ENCODE results near the gene PPP1R13B.

The PPP1R13B gene

GRCh38 chr14:103833711-103834110 is 13.7 kb downstream of the PPP1R13B start:
- no peak overlapping the region for H3K27ac ChIP-seq (ENCODE audit: low read depth, low read length)
- H3K9ac ChIP-seq (ENCODE audit: low read length): no peak overlapping the region
- H3K27me3 ChIP-seq (ENCODE audit: control insufficient read depth, insufficient read depth, low read length): no peaks in the 10 kb centered on the region
- peaks cover under 1% of the 10 kb centered on the region for H3K4me1 ChIP-seq (ENCODE audit: control insufficient read depth, insufficient read depth, low read length)
- H3K4me3 ChIP-seq (ENCODE audit: low read length): no peak overlapping the region
- no peaks in the 10 kb centered on the region for H3K36me3 ChIP-seq (ENCODE audit: control insufficient read depth, insufficient read depth, low read length)

- no peaks in the 10 kb centered on the region for H3K36me3 ChIP-seq (ENCODE audit: control insufficient read depth, insufficient read depth, low read length)
- no peak overlapping the region for H3K4me3 ChIP-seq (ENCODE audit: low read length)
- no peaks in the 10 kb centered on the region for H3K27me3 ChIP-seq (ENCODE audit: control insufficient read depth, insufficient read depth, low read length)
- no peak overlapping the region for H3K27ac ChIP-seq (ENCODE audit: low read depth, low read length)
- peaks cover 4% of the 10 kb centered on the region for H3K4me1 ChIP-seq (ENCODE audit: control insufficient read depth, insufficient read depth, low read length)
- H3K9ac ChIP-seq (ENCODE audit: low read length): no peak overlapping the region
Observed at GRCh38 chr14:103832046-103832445, 15.3 kb downstream of the PPP1R13B start.

GRCh38 chr14:103830511-103831270 is 16.7 kb downstream of the PPP1R13B start:
- H3K4me3 ChIP-seq (ENCODE audit: low read length): no peak overlapping the region
- H3K27me3 ChIP-seq (ENCODE audit: control insufficient read depth, insufficient read depth, low read length): no peaks in the 10 kb centered on the region
- no peak overlapping the region for H3K27ac ChIP-seq (ENCODE audit: low read depth, low read length)
- H3K36me3 ChIP-seq (ENCODE audit: control insufficient read depth, insufficient read depth, low read length): no peaks in the 10 kb centered on the region
- peaks cover 4% of the 10 kb centered on the region for H3K4me1 ChIP-seq (ENCODE audit: control insufficient read depth, insufficient read depth, low read length)
- no peak overlapping the region for H3K9ac ChIP-seq (ENCODE audit: low read length)

- Histone ChIP-seq H3K4me1 (ENCODE audit: control insufficient read depth, insufficient read depth, low read length) (peaks cover 4% of the 10 kb centered on the region), H3K27ac (ENCODE audit: low read depth, low read length) (no peak overlapping the region), H3K4me3 (ENCODE audit: low read length) (no peak overlapping the region), H3K9ac (ENCODE audit: low read length) (no peak overlapping the region), H3K27me3 (ENCODE audit: control insufficient read depth, insufficient read depth, low read length) (no peaks in the 10 kb centered on the region), H3K36me3 (ENCODE audit: control insufficient read depth, insufficient read depth, low read length) (no peaks in the 10 kb centered on the region)
Observed at GRCh38 chr14:103828315-103828967, 18.9 kb downstream of the PPP1R13B start.

GRCh38 chr14:103825101-103825500 is 22.3 kb downstream of the PPP1R13B start:
- Histone ChIP-seq H3K4me1 (ENCODE audit: control insufficient read depth, insufficient read depth, low read length) (peaks cover 5% of the 10 kb centered on the region), H3K4me3 (ENCODE audit: low read length) (no peak overlapping the region), H3K27me3 (ENCODE audit: control insufficient read depth, insufficient read depth, low read length) (no peaks in the 10 kb centered on the region), H3K9ac (ENCODE audit: low read length) (no peak overlapping the region), H3K27ac (ENCODE audit: low read depth, low read length) (no peak overlapping the region), H3K36me3 (ENCODE audit: control insufficient read depth, insufficient read depth, low read length) (no peaks in the 10 kb centered on the region)

GRCh38 chr14:103820908-103821307 is 26.5 kb downstream of the PPP1R13B start:
- H3K9ac ChIP-seq (ENCODE audit: low read length): no peak overlapping the region
- H3K4me1 ChIP-seq (ENCODE audit: control insufficient read depth, insufficient read depth, low read length): peaks cover 9% of the 10 kb centered on the region
- no peak overlapping the region for H3K27ac ChIP-seq (ENCODE audit: low read depth, low read length)
- H3K27me3 ChIP-seq (ENCODE audit: control insufficient read depth, insufficient read depth, low read length): no peaks in the 10 kb centered on the region
- H3K4me3 ChIP-seq (ENCODE audit: low read length): no peak overlapping the region
- H3K36me3 ChIP-seq (ENCODE audit: control insufficient read depth, insufficient read depth, low read length): no peaks in the 10 kb centered on the region

- Histone ChIP-seq H3K36me3 (ENCODE audit: control insufficient read depth, insufficient read depth, low read length) (no peaks in the 10 kb centered on the region), H3K27ac (ENCODE audit: low read depth, low read length) (peak overlapping the region; percentile 70), H3K4me1 (ENCODE audit: control insufficient read depth, insufficient read depth, low read length) (peaks cover 9% of the 10 kb centered on the region), H3K4me3 (ENCODE audit: low read length) (no peak overlapping the region), H3K27me3 (ENCODE audit: control insufficient read depth, insufficient read depth, low read length) (no peaks in the 10 kb centered on the region), H3K9ac (ENCODE audit: low read length) (no peak overlapping the region)
Observed at GRCh38 chr14:103820382-103820781, 27.0 kb downstream of the PPP1R13B start.

GRCh38 chr14:103819503-103820307 is 27.7 kb downstream of the PPP1R13B start:
- Histone ChIP-seq H3K9ac (ENCODE audit: low read length) (no peak overlapping the region), H3K4me1 (ENCODE audit: control insufficient read depth, insufficient read depth, low read length) (peaks cover 9% of the 10 kb centered on the region), H3K36me3 (ENCODE audit: control insufficient read depth, insufficient read depth, low read length) (no peaks in the 10 kb centered on the region), H3K27ac (ENCODE audit: low read depth, low read length) (peak overlapping the region; percentile 70), H3K27me3 (ENCODE audit: control insufficient read depth, insufficient read depth, low read length) (no peaks in the 10 kb centered on the region), H3K4me3 (ENCODE audit: low read length) (no peak overlapping the region)

- Histone ChIP-seq H3K27me3 (ENCODE audit: control insufficient read depth, insufficient read depth, low read length) (no peaks in the 10 kb centered on the region), H3K9ac (ENCODE audit: low read length) (no peak overlapping the region), H3K4me1 (ENCODE audit: control insufficient read depth, insufficient read depth, low read length) (peaks cover 9% of the 10 kb centered on the region), H3K27ac (ENCODE audit: low read depth, low read length) (no peak overlapping the region), H3K4me3 (ENCODE audit: low read length) (no peak overlapping the region), H3K36me3 (ENCODE audit: control insufficient read depth, insufficient read depth, low read length) (no peaks in the 10 kb centered on the region)
Observed at GRCh38 chr14:103818870-103819269, 28.5 kb downstream of the PPP1R13B start.

- H3K27me3 ChIP-seq (ENCODE audit: control insufficient read depth, insufficient read depth, low read length): no peaks in the 10 kb centered on the region
- H3K27ac ChIP-seq (ENCODE audit: low read depth, low read length): no peak overlapping the region
Observed at GRCh38 chr14:103818422-103818821, 29.0 kb downstream of the PPP1R13B start.

GRCh38 chr14:103817595-103817994 is 29.8 kb downstream of the PPP1R13B start:
- H3K27ac ChIP-seq (ENCODE audit: low read depth, low read length): no peak overlapping the region
- peaks cover 9% of the 10 kb centered on the region for H3K4me1 ChIP-seq (ENCODE audit: control insufficient read depth, insufficient read depth, low read length)
- H3K27me3 ChIP-seq (ENCODE audit: control insufficient read depth, insufficient read depth, low read length): no peaks in the 10 kb centered on the region
- H3K9ac ChIP-seq (ENCODE audit: low read length): no peak overlapping the region
- no peak overlapping the region for H3K4me3 ChIP-seq (ENCODE audit: low read length)
- no peaks in the 10 kb centered on the region for H3K36me3 ChIP-seq (ENCODE audit: control insufficient read depth, insufficient read depth, low read length)

More at GRCh38 chr14:103818422-103818821, 29.0 kb downstream of the PPP1R13B start:
- H3K4me3 ChIP-seq (ENCODE audit: low read length): no peak overlapping the region
- peaks cover 9% of the 10 kb centered on the region for H3K4me1 ChIP-seq (ENCODE audit: control insufficient read depth, insufficient read depth, low read length)
- H3K36me3 ChIP-seq (ENCODE audit: control insufficient read depth, insufficient read depth, low read length): no peaks in the 10 kb centered on the region
- no peak overlapping the region for H3K9ac ChIP-seq (ENCODE audit: low read length)

GRCh38 chr14:103816991-103817390 is 30.4 kb downstream of the PPP1R13B start:
- Histone ChIP-seq H3K36me3 (ENCODE audit: control insufficient read depth, insufficient read depth, low read length) (no peaks in the 10 kb centered on the region), H3K4me1 (ENCODE audit: control insufficient read depth, insufficient read depth, low read length) (peaks cover 9% of the 10 kb centered on the region), H3K4me3 (ENCODE audit: low read length) (no peak overlapping the region), H3K27me3 (ENCODE audit: control insufficient read depth, insufficient read depth, low read length) (no peaks in the 10 kb centered on the region), H3K27ac (ENCODE audit: low read depth, low read length) (no peak overlapping the region), H3K9ac (ENCODE audit: low read length) (no peak overlapping the region)
